IMR-90 (cell line): Measurements from ENCODE around the gene RNF125. TPM values are rescaled to one million over a fixed set of nuclear protein-coding genes. Genes with fewer than 3 reads are reported as not detected.

Experiments used
- ATAC-seq: fragments of 200-7000 bp; cut with Tn5 transposase; 2 replicates; pipeline ENCODE4 v1.9.1; 2020; ENCODE audit warnings: low read depth, mild to moderate bottlenecking, moderate library complexity
- BruUV-seq: library from RNA; stranded (reverse); fragments of 400-500 nt; replicated peaks from 2 replicates; lab custom pipeline; 2021; lab: Mats Ljungman, UMichigan
- CTCF ChIA-PET: fragments of 300-600 bp; formaldehyde crosslinking; extraction: SDS; loops from one replicate; lab custom pipeline; 2021; ENCODE audit warnings: antibody characterized with exemption; lab: Yijun Ruan, JAX
- POLR2A ChIA-PET: fragments of 300-600 bp; sonication (Branson Sonifier 250); formaldehyde crosslinking; loops from one replicate; lab custom pipeline; 2022; ENCODE audit warnings: antibody characterized with exemption; ENCODE audit not compliant: unreplicated experiment; lab: Charles Lee
- DNase-seq: peaks from one replicate; pipeline ENCODE4 v3.0.0; 2013
- H2AFZ ChIP-seq: replicated peaks from 2 replicates; pipeline ENCODE3; 2013; ENCODE audit warnings: low read length, mild to moderate bottlenecking; ENCODE audit not compliant: poor library complexity
- H2AK5ac ChIP-seq: 2 replicates; pipeline ENCODE4 v1.6.1; 2013; ENCODE audit warnings: low read depth, low read length, inconsistent platforms
- H2AK9ac ChIP-seq: replicated peaks from 2 replicates; pipeline ENCODE3; 2013; ENCODE audit warnings: mild to moderate bottlenecking, low read depth, low read length, moderate library complexity; ENCODE audit not compliant: poor library complexity
- H2BK120ac ChIP-seq: 2 replicates; pipeline ENCODE4 v1.6.1; 2013; ENCODE audit warnings: low read depth, low read length, inconsistent platforms
- H2BK15ac ChIP-seq: 3 replicates; pipeline ENCODE4 v1.6.1; 2013; ENCODE audit warnings: low read depth, low read length, inconsistent platforms
- H2BK20ac ChIP-seq: 2 replicates; pipeline ENCODE4 v1.6.1; 2013; ENCODE audit warnings: low read depth, mild to moderate bottlenecking, inconsistent platforms, low read length, moderate library complexity
- H2BK5ac ChIP-seq: 2 replicates; pipeline ENCODE4 v1.6.1; 2013; ENCODE audit warnings: mild to moderate bottlenecking, low read depth, low read length, inconsistent platforms; ENCODE audit not compliant: poor library complexity, severe bottlenecking
- H3K14ac ChIP-seq: replicated peaks from 2 replicates; pipeline ENCODE4 v1.6.1; 2013; ENCODE audit warnings: low read depth, low read length, inconsistent platforms
- H3K18ac ChIP-seq: 2 replicates; pipeline ENCODE4 v1.6.1; 2013; ENCODE audit warnings: low read depth, low read length, control low read depth
- H3K23ac ChIP-seq: 2 replicates; pipeline ENCODE4 v1.6.1; 2013; ENCODE audit warnings: low read depth, low read length, inconsistent platforms
- H3K27ac ChIP-seq: 2 replicates; pipeline ENCODE4 v1.5.1; 2013; ENCODE audit warnings: mild to moderate bottlenecking, control low read depth, low read length; ENCODE audit not compliant: insufficient read depth
- H3K27me3 ChIP-seq: 2 replicates; pipeline ENCODE4 v1.6.1; 2013; ENCODE audit warnings: low read length; ENCODE audit not compliant: control insufficient read depth, insufficient read depth
- H3K36me3 ChIP-seq: 2 replicates; pipeline ENCODE4 v1.6.1; 2013; ENCODE audit warnings: low read length, mixed read lengths; ENCODE audit not compliant: control insufficient read depth, insufficient read depth
- H3K4ac ChIP-seq: 2 replicates; pipeline ENCODE4 v1.6.1; 2013; ENCODE audit warnings: low read depth, low read length, inconsistent platforms
- H3K4me1 ChIP-seq: 2 replicates; pipeline ENCODE4 v1.6.1; 2013; ENCODE audit warnings: low read length, mixed read lengths; ENCODE audit not compliant: control insufficient read depth, insufficient read depth
- H3K4me2 ChIP-seq: 2 replicates; pipeline ENCODE4 v1.6.1; 2013; ENCODE audit warnings: low read depth, mild to moderate bottlenecking, control low read depth, low read length, moderate library complexity
- H3K4me3 ChIP-seq: 2 replicates; pipeline ENCODE4 v1.5.1; 2013; ENCODE audit warnings: low read depth, mild to moderate bottlenecking, control low read depth, low read length, moderate library complexity; ENCODE audit not compliant: insufficient read depth
- H3K56ac ChIP-seq: 2 replicates; pipeline ENCODE4 v1.6.1; 2013; ENCODE audit warnings: low read length, inconsistent platforms; ENCODE audit not compliant: insufficient read depth; ENCODE audit errors: extremely low read depth
- H3K79me1 ChIP-seq, 2 experiments: 2 replicates each; pipeline ENCODE4 v1.6.1; 2013; ENCODE audit warnings: low read length in 2 of 2, inconsistent platforms in 1 of 2, low read depth in 1 of 2
- H3K9ac ChIP-seq: 2 replicates; pipeline ENCODE4 v1.6.1; 2013; ENCODE audit warnings: low read depth, low read length, control low read depth
- H3K9me1 ChIP-seq: 2 replicates; pipeline ENCODE4 v1.6.1; 2013; ENCODE audit warnings: low read length, inconsistent platforms; ENCODE audit not compliant: insufficient read depth
- H3K9me3 ChIP-seq: 2 replicates; pipeline ENCODE4 v1.6.1; 2013; ENCODE audit warnings: low read length; ENCODE audit not compliant: control insufficient read depth, insufficient read depth
- H4K20me1 ChIP-seq: 2 replicates; pipeline ENCODE4 v1.6.1; 2013; ENCODE audit warnings: low read length, inconsistent platforms; ENCODE audit not compliant: insufficient read depth
- H4K5ac ChIP-seq: 2 replicates; pipeline ENCODE4 v1.6.1; 2013; ENCODE audit warnings: mild to moderate bottlenecking, low read depth, low read length, control low read depth
- H4K8ac ChIP-seq, 2 experiments: 2 replicates each; pipeline ENCODE4 v1.6.1; 2013; ENCODE audit warnings: low read depth in 2 of 2, low read length in 2 of 2, control low read depth in 1 of 2, inconsistent platforms in 1 of 2
- H4K91ac ChIP-seq: 2 replicates; pipeline ENCODE4 v1.6.1; 2013; ENCODE audit warnings: low read depth, low read length, inconsistent platforms; ENCODE audit not compliant: insufficient read depth
- BHLHE40 ChIP-seq: fragments of 150-350 bp; IDR thresholded peaks from 2 replicates; pipeline ENCODE4 v1.6.1; 2016; ENCODE audit warnings: mild to moderate bottlenecking, low read depth, low read length
- FOS ChIP-seq: fragments of 150-350 bp; IDR thresholded peaks from 2 replicates; pipeline ENCODE4 v1.6.1; 2016; ENCODE audit warnings: low read depth, low read length
- MAZ ChIP-seq: IDR thresholded peaks from 2 replicates; pipeline ENCODE4 v1.6.1; 2012; ENCODE audit warnings: low read depth, mild to moderate bottlenecking, low read length, improper control_type of control experiment, moderate library complexity, borderline replicate concordance
- MXI1 ChIP-seq: IDR thresholded peaks from 2 replicates; pipeline ENCODE4 v1.6.1; 2012; ENCODE audit warnings: low read depth, mild to moderate bottlenecking, low read length, moderate library complexity, borderline replicate concordance
- NFE2L2 ChIP-seq: fragments of 150-350 bp; IDR thresholded peaks from 2 replicates; pipeline ENCODE4 v1.6.1; 2016; ENCODE audit warnings: low read depth, mild to moderate bottlenecking, low read length
- POLR2A ChIP-seq: IDR thresholded peaks from 2 replicates; pipeline ENCODE4 v1.6.1; 2012; ENCODE audit warnings: mild to moderate bottlenecking, low read depth, low read length
- RAD21 ChIP-seq: IDR thresholded peaks from 2 replicates; pipeline ENCODE4 v1.6.1; 2012; ENCODE audit warnings: low read length, improper control_type of control experiment
- RFX5 ChIP-seq: IDR thresholded peaks from 2 replicates; pipeline ENCODE4 v1.8.0; 2012; ENCODE audit warnings: low read depth, mild to moderate bottlenecking, low read length, moderate library complexity
- SMC3 ChIP-seq: fragments of 150-350 bp; IDR thresholded peaks from 2 replicates; pipeline ENCODE4 v1.6.1; 2016; ENCODE audit warnings: low read depth, mild to moderate bottlenecking, antibody characterized with exemption, low read length, moderate library complexity
- WGBS, 2 experiments: methylation state at CpG; one replicate each; pipeline versions ENCODE4 v1.1.5 to v1.1.7; 2013; ENCODE audit warnings: missing lambda C conversion rate in 2 of 2; ENCODE audit not compliant: insufficient read length in 1 of 2; ENCODE audit errors: extremely low coverage in 2 of 2; 5-methylcytosine and 5-hydroxymethylcytosine counted together
- dilution Hi-C: fragments of 300-500 bp; cut with HindIII; formaldehyde crosslinking; loops from one replicate; pipeline ENCODE4 v1.14.3; 2018; ENCODE audit warnings: low sequenced_read_pairs; ENCODE audit not compliant: unreplicated experiment
- in situ Hi-C: fragments of 300-500 bp; cut with MboI; formaldehyde crosslinking; loops from 3 replicates; pipeline ENCODE4 v1.14.3; 2019; ENCODE audit warnings: low sequenced_read_pairs, inconsistent platforms, mixed read lengths
- intact Hi-C: fragments of 100-400 bp; cut with micrococcal nuclease; formaldehyde crosslinking; loops from 2 replicates; pipeline ENCODE4 v1.10.0; 2022
- polyA plus RNA-seq, 3 experiments: library from polyadenylated mRNA; depleted of rRNA; stranded (reverse); fragments of >200 nt; gene quantifications; 2 replicates each; pipeline ENCODE4 v1.2.3, GENCODE V29; 2012; ENCODE audit warnings: low replicate concordance in 1 of 3
- total RNA-seq: library from RNA; depleted of rRNA; stranded (reverse); fragments of >200 nt; gene quantifications from 2 replicates; pipeline ENCODE4 v1.2.3, GENCODE V29; 2012
- TF ChIP-seq, protein P1 (sequence below): conservative IDR thresholded peaks from 2 replicates; pipeline ENCODE4 v1.5.1; 2012; ENCODE audit warnings: mild to moderate bottlenecking, low read depth, low read length, improper control_type of control experiment
- TF ChIP-seq, protein P2 (sequence below): fragments of 150-350 bp; IDR thresholded peaks from 2 replicates; pipeline ENCODE4 v1.6.1; 2016; ENCODE audit warnings: low read depth, mild to moderate bottlenecking, low read length, moderate library complexity, borderline replicate concordance
- TF ChIP-seq, protein P3 (sequence below): fragments of 150-350 bp; IDR thresholded peaks from 2 replicates; pipeline ENCODE4 v1.6.1; 2017; ENCODE audit warnings: mild to moderate bottlenecking, antibody characterized with exemption, low read length, low read depth

Gene RNF125
- total and polyA plus RNA-seq, 2 of the 4 experiments (the other 2 are of a cell fraction), result under 0.01 to 0.10 TPM

DNA sequence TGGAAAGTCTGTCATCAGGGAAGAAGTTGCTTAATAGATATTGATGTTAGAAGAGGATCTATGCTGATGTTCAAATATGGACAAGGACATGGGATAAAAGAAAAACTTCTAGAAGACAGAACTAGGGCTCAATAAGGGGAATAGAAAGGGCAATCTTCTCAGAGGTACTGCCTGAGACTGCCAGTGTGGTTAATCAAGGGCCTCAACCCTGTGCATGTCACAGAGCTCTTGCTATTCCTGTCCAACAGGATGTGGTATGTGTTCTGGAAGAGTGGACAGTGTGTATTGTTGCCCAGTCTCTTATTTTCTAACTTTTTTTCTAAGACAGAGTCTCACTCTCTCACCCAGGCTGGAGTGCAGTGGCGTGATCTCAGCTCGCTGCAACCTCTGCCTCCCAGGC lies 27.8 kb upstream of the RNF125 start:
- no peak overlapping the region for H2AK5ac ChIP-seq
- H3K4me1 ChIP-seq, result no peaks in the 10 kb centered on the region
- H3K18ac ChIP-seq, result no peak overlapping the region
- no peak overlapping the region for H4K8ac ChIP-seq
- no peak overlapping the region for H2BK15ac ChIP-seq
- H3K27ac ChIP-seq, result no peak overlapping the region
- ATAC-seq (no peak), DNase-seq (no peak)
- H3K9me3 ChIP-seq, result no peaks in the 10 kb centered on the region
- H4K91ac ChIP-seq, result no peak overlapping the region
- dilution Hi-C loops (no loop called here), intact Hi-C loops (no loop called here), in situ Hi-C loops (no loop called here)
- no peaks in the 10 kb centered on the region for H3K27me3 ChIP-seq
- no peak overlapping the region for H3K4me3 ChIP-seq
- no peak overlapping the region for H2BK5ac ChIP-seq
- ChIA-PET CTCF (no interaction called here), POLR2A (no interaction called here)
- no peaks in the 10 kb centered on the region for H3K9me1 ChIP-seq
- no CpG with 5 or more reads among the region's 2 CpGs for WGBS, 2 experiments
- no peak overlapping the region for H4K5ac ChIP-seq
- H3K14ac ChIP-seq, result no peak overlapping the region
- no peak overlapping the region for H3K9ac ChIP-seq
- H2BK20ac ChIP-seq, result no peak overlapping the region
- H3K23ac ChIP-seq, result no peak overlapping the region
- no peak overlapping the region for H2BK120ac ChIP-seq
- no peak overlapping the region for H3K56ac ChIP-seq
- H3K4me2 ChIP-seq, result no peak overlapping the region
- no peaks in the 10 kb centered on the region for H3K36me3 ChIP-seq
- TF ChIP-seq RFX5 (no peak), FOS (no peak), MXI1 (no peak), NFE2L2 (no peak), POLR2A (no peak), BHLHE40 (no peak), MAZ (no peak), SMC3 (no peak), RAD21 (no peak)
- TF ChIP-seq, protein P1, sequence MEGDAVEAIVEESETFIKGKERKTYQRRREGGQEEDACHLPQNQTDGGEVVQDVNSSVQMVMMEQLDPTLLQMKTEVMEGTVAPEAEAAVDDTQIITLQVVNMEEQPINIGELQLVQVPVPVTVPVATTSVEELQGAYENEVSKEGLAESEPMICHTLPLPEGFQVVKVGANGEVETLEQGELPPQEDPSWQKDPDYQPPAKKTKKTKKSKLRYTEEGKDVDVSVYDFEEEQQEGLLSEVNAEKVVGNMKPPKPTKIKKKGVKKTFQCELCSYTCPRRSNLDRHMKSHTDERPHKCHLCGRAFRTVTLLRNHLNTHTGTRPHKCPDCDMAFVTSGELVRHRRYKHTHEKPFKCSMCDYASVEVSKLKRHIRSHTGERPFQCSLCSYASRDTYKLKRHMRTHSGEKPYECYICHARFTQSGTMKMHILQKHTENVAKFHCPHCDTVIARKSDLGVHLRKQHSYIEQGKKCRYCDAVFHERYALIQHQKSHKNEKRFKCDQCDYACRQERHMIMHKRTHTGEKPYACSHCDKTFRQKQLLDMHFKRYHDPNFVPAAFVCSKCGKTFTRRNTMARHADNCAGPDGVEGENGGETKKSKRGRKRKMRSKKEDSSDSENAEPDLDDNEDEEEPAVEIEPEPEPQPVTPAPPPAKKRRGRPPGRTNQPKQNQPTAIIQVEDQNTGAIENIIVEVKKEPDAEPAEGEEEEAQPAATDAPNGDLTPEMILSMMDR, result no peak
- TF ChIP-seq, protein P2, sequence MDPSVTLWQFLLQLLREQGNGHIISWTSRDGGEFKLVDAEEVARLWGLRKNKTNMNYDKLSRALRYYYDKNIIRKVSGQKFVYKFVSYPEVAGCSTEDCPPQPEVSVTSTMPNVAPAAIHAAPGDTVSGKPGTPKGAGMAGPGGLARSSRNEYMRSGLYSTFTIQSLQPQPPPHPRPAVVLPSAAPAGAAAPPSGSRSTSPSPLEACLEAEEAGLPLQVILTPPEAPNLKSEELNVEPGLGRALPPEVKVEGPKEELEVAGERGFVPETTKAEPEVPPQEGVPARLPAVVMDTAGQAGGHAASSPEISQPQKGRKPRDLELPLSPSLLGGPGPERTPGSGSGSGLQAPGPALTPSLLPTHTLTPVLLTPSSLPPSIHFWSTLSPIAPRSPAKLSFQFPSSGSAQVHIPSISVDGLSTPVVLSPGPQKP, result no peak
- TF ChIP-seq, protein P3, sequence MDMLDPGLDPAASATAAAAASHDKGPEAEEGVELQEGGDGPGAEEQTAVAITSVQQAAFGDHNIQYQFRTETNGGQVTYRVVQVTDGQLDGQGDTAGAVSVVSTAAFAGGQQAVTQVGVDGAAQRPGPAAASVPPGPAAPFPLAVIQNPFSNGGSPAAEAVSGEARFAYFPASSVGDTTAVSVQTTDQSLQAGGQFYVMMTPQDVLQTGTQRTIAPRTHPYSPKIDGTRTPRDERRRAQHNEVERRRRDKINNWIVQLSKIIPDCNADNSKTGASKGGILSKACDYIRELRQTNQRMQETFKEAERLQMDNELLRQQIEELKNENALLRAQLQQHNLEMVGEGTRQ, result no peak
- H2AFZ ChIP-seq, result no peak overlapping the region
- H2AK9ac ChIP-seq, result no peak overlapping the region
- H3K4ac ChIP-seq, result no peak overlapping the region
- BruUV-seq, result no TSS peak
- H3K79me1 ChIP-seq, result no peaks in the 10 kb centered on the region
- no peaks in the 10 kb centered on the region for H4K20me1 ChIP-seq
